KMS-11 (cell line): Measurements from ENCODE around the gene MOCS2.

ENCODE experiments used
- H2AFZ ChIP-seq: fragments of 200-600 bp; sonication (generic); 2 replicates; pipeline ENCODE4 v1.6.1; 2016; ENCODE audit warnings: antibody characterized with exemption, mixed run types, low read depth
- H3K27ac ChIP-seq: fragments of 200-600 bp; sonication (generic); 2 replicates; pipeline ENCODE4 v1.6.1; 2016; ENCODE audit warnings: mild to moderate bottlenecking, mixed run types
- H3K27me3 ChIP-seq: fragments of 200-600 bp; sonication (generic); 2 replicates; pipeline ENCODE4 v1.6.1; 2017; ENCODE audit warnings: mild to moderate bottlenecking, low read depth, mixed run types, moderate library complexity; ENCODE audit not compliant: insufficient read depth
- H3K36me3 ChIP-seq: fragments of 200-600 bp; sonication (generic); 2 replicates; pipeline ENCODE4 v1.6.1; 2017; ENCODE audit warnings: mild to moderate bottlenecking, mixed run types; ENCODE audit not compliant: insufficient read depth
- H3K4me1 ChIP-seq: fragments of 200-600 bp; sonication (generic); 2 replicates; pipeline ENCODE4 v1.6.1; 2016; ENCODE audit warnings: mild to moderate bottlenecking, low read depth, mixed run types; ENCODE audit not compliant: poor library complexity, severe bottlenecking
- H3K4me2 ChIP-seq: fragments of 200-600 bp; sonication (generic); 2 replicates; pipeline ENCODE4 v1.7.0; 2016; ENCODE audit warnings: mild to moderate bottlenecking, mixed run types
- H3K4me3 ChIP-seq: fragments of 200-600 bp; sonication (generic); IDR thresholded peaks from 2 replicates; pipeline ENCODE4 v1.6.1; 2017; ENCODE audit warnings: low read depth, low read length, mixed read lengths; ENCODE audit not compliant: insufficient read depth
- H3K79me2 ChIP-seq: fragments of 200-600 bp; sonication (generic); 2 replicates; pipeline ENCODE4 v1.6.1; 2016; ENCODE audit warnings: low read depth, mixed run types; ENCODE audit not compliant: insufficient read depth
- H3K9ac ChIP-seq: fragments of 200-600 bp; sonication (generic); 2 replicates; pipeline ENCODE4 v1.6.1; 2016; ENCODE audit warnings: mild to moderate bottlenecking, mixed run types
- H4K20me1 ChIP-seq: fragments of 200-600 bp; sonication (generic); 2 replicates; pipeline ENCODE4 v1.6.1; 2016; ENCODE audit warnings: mild to moderate bottlenecking, mixed run types; ENCODE audit not compliant: insufficient read depth
- CTCF ChIP-seq: fragments of 200-600 bp; sonication (generic); conservative IDR thresholded peaks from 2 replicates; pipeline ENCODE4 v1.6.1; 2017; ENCODE audit warnings: low read depth, mild to moderate bottlenecking, antibody characterized with exemption, low read length, moderate library complexity, mixed read lengths

Gene MOCS2

DNA sequence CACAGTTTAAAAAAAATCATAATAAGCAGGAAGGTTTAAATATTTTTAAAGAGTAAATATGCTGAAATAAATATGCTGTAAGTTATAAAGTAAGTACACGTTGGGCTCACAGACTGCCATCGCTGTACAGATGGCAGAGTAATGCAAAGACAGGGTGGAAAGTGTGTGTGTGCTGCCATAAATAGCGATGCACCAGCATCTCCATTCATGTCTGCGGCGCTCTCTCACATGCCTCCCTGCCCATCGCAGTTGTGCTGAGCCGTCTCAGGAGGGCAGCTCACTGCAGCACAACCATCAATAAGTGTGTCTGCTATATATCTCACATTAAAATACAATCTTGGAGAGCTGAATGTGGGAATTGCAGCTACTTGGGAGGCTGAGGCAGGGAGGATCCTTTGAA, 14.3 kb downstream of the MOCS2 start:
- Histone ChIP-seq H3K27me3 (no peaks in the 10 kb centered on the region), H3K4me2 (no peak overlapping the region), H2AFZ (no peak overlapping the region), H3K27ac (no peak overlapping the region), H3K4me1 (peaks cover 3% of the 10 kb centered on the region), H3K9ac (no peak overlapping the region), H3K79me2 (no peaks in the 10 kb centered on the region), H3K36me3 (no peaks in the 10 kb centered on the region), H4K20me1 (no peaks in the 10 kb centered on the region), H3K4me3 (no peak overlapping the region)
- no peak for TF ChIP-seq CTCF

DNA sequence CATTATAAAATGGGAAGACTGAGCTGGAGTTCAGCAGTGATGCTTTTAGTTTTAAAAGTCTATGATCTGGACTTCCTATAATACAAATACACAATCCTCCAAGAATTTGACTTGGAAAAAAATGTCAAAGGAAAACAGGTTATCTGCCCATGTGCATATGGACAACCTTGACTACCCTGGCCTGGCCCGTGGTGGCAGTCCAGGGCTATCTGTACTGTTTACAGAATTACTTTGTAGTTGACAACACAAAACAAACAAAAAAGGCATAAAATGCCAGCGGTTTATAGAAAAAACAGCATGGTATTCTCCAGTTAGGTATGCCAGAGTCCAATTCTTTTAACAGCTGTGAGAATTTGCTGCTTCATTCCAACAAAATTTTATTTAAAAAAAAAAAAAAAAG, 17.3 kb downstream of the MOCS2 start:
- no peaks in the 10 kb centered on the region; the same call in 1 of the 2 replicates for H3K27me3 ChIP-seq
- no peak for TF ChIP-seq CTCF
- H3K9ac ChIP-seq: no peak overlapping the region
- H3K36me3 ChIP-seq: no peaks in the 10 kb centered on the region
- no peak overlapping the region for H3K4me3 ChIP-seq
- H4K20me1 ChIP-seq: no peaks in the 10 kb centered on the region
- no peaks in the 10 kb centered on the region for H3K79me2 ChIP-seq
- H3K4me1 ChIP-seq: peaks cover 19% of the 10 kb centered on the region
- H3K4me2 ChIP-seq: no peak overlapping the region
- no peak overlapping the region for H3K27ac ChIP-seq
- no peak overlapping the region for H2AFZ ChIP-seq

- Histone ChIP-seq H3K27me3 (no peaks in the 10 kb centered on the region; the same call in 1 of the 2 replicates), H3K27ac (no peak overlapping the region), H3K36me3 (no peaks in the 10 kb centered on the region), H4K20me1 (no peaks in the 10 kb centered on the region), H3K4me1 (peaks cover 19% of the 10 kb centered on the region), H3K4me2 (no peak overlapping the region), H3K4me3 (no peak overlapping the region), H3K9ac (no peak overlapping the region), H3K79me2 (no peaks in the 10 kb centered on the region), H2AFZ (no peak overlapping the region)
- no peak for TF ChIP-seq CTCF
These were observed 18.3 kb downstream of the MOCS2 start for GRCh38 chr5:53091289-53091688.

DNA sequence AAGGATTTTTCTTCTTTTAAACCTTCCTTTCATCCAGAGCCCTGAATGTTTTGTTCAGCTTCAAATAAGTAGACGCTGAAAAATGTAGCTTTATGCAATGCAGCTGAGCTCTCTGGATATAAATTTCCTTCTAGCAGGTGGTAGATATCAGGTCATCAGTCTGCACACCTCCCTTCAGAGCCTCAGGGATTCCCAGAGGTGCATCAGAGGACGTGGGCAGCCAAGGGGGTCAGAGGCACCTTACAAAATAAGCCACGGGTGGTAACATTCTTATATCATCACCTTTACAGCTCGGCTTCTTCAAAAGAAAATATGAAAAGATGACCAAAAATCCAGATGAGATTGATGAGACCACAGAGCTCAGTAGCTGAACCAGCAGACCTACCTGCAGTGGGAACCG, 19.3 kb downstream of the MOCS2 start:
- Histone ChIP-seq H3K4me3 (no peak overlapping the region), H2AFZ (no peak overlapping the region), H3K9ac (no peak overlapping the region), H4K20me1 (no peaks in the 10 kb centered on the region), H3K27me3 (no peaks in the 10 kb centered on the region; the same call in 1 of the 2 replicates), H3K4me1 (peaks cover 19% of the 10 kb centered on the region), H3K79me2 (no peaks in the 10 kb centered on the region), H3K36me3 (no peaks in the 10 kb centered on the region), H3K4me2 (peak overlapping the region; percentile 36), H3K27ac (no peak overlapping the region)
- no peak for TF ChIP-seq CTCF
